Left lung (tissue), 10 donors: ENCODE data around the gene CAB39. TPM values are rescaled to one million over a fixed set of nuclear protein-coding genes. Genes with fewer than 3 reads are reported as not detected.
"Not testable (repeated sequence)": the region's sequence is repeated elsewhere in the genome, so short reads cannot be mapped to it uniquely, and the experiment has no call there.

Experiments
- ATAC-seq: fragments of 200-7000 bp; cut with Tn5 transposase; one replicate; pipeline ENCODE4 v1.9.1; 2020; ENCODE audit warnings: moderate library complexity
- DNase-seq, 4 donors: peaks; one replicate each; pipeline ENCODE4 v3.0.0-alpha.2; 2013 to 2020
- H3K27ac ChIP-seq, 2 donors: fragments of 200-600 bp; sonication (generic) in 1 of 2; one replicate each; pipeline versions ENCODE4 v1.5.0 to v1.8.0; 2020 to 2021
- H3K27me3 ChIP-seq, 2 donors: fragments of 200-600 bp; sonication (generic) in 1 of 2; one replicate each; pipeline versions ENCODE4 v1.5.0 to v1.8.0; 2020 to 2021
- H3K36me3 ChIP-seq, 2 donors: fragments of 200-600 bp; sonication (generic) in 1 of 2; one replicate each; pipeline versions ENCODE4 v1.5.0 to v1.8.0; 2020 to 2021
- H3K4me1 ChIP-seq, 2 donors: fragments of 200-600 bp; one replicate each; pipeline ENCODE4 v1.8.0; 2021
- H3K4me3 ChIP-seq, 2 donors: fragments of 200-600 bp; sonication (generic) in 1 of 2; one replicate each; pipeline versions ENCODE4 v1.5.0 to v1.8.0; 2020 to 2021; ENCODE audit warnings: mild to moderate bottlenecking in 1 of 2
- H3K9me3 ChIP-seq, 2 donors: fragments of 200-600 bp; sonication (generic) in 1 of 2; one replicate each; pipeline versions ENCODE4 v1.5.0 to v1.8.0; 2020 to 2021
- CTCF ChIP-seq, 2 donors: fragments of 200-600 bp; sonication (generic) in 1 of 2; IDR thresholded peaks; one replicate each; pipeline versions ENCODE4 v1.5.0 to v1.8.0; 2021; ENCODE audit warnings: antibody characterized with exemption in 2 of 2
- intact Hi-C, 2 donors: fragments of 100-400 bp; cut with DNase I; formaldehyde crosslinking; loops; one replicate each; pipeline versions ENCODE4 v1.11.2 to v1.14.2; 2022
- polyA plus RNA-seq, 6 donors: library from polyadenylated mRNA; unstranded; fragments of 120-200 nt; gene quantifications; one replicate each; pipeline ENCODE4 v1.2.1, GENCODE V29; 2013; ENCODE audit not compliant: insufficient read length in 6 of 6
- total RNA-seq, 2 donors: library from RNA; stranded (reverse); fragmentation: NEBNext Ultra II Directional; extraction: Animal tissue kit (Norgen Biotek cat#: 25700); gene quantifications; one replicate each; pipeline ENCODE4 v1.2.1, GENCODE V29; 2021
- donor health status: DM: no; HTN: yes; CAD: no.
- donor health status: DM: no; HTN: no; CAD: no.

CAB39 gene
- total and polyA plus RNA-seq, 8 donors, result 52.9 to 86.5 (median 63.3) TPM

GRCh38 chr2:230695551-230695950 is 17.1 kb upstream of the CAB39 start:
- H3K4me1 ChIP-seq, result peaks cover 0 to 11% of the 10 kb centered on the region in 2 donors
- no peak for TF ChIP-seq CTCF (IDR thresholded peaks at IDR 0.05)
- no peaks in the 10 kb centered on the region for H3K36me3 ChIP-seq
- ATAC-seq (no peak), DNase-seq (peak in 1 of 4 donors; percentile 16)
- no peak overlapping the region for H3K27ac ChIP-seq
- intact Hi-C loops, result no loop called here
- H3K27me3 ChIP-seq, result no peaks in the 10 kb centered on the region
- H3K9me3 ChIP-seq, result no peaks in the 10 kb centered on the region
- no peak overlapping the region for H3K4me3 ChIP-seq

- Histone ChIP-seq H3K4me1 (peaks cover 0 to 15% of the 10 kb centered on the region in 2 donors), H3K27me3 (no peaks in the 10 kb centered on the region), H3K36me3 (no peaks in the 10 kb centered on the region), H3K9me3 (no peaks in the 10 kb centered on the region), H3K4me3 (no peak overlapping the region), H3K27ac (no peak overlapping the region)
- ATAC-seq (no peak), DNase-seq (no peak)
- intact Hi-C loops, result no loop called here
- TF ChIP-seq CTCF (IDR thresholded peaks at IDR 0.05), result no peak
Observed at GRCh38 chr2:230696670-230697069, 16.0 kb upstream of the CAB39 start.

- H3K36me3 ChIP-seq, result no peaks in the 10 kb centered on the region
- intact Hi-C loops, result no loop called here
- H3K4me3 ChIP-seq, result no peak overlapping the region
- H3K9me3 ChIP-seq, result no peaks in the 10 kb centered on the region
- H3K4me1 ChIP-seq, result peaks cover 0 to 15% of the 10 kb centered on the region in 2 donors
- H3K27me3 ChIP-seq, result no peaks in the 10 kb centered on the region
- ATAC-seq (no peak), DNase-seq (no peak)
- TF ChIP-seq CTCF (IDR thresholded peaks at IDR 0.05), result no peak
- H3K27ac ChIP-seq, result no peak overlapping the region
Observed at GRCh38 chr2:230697676-230698075, 15.0 kb upstream of the CAB39 start.

GRCh38 chr2:230698753-230699152 is 13.9 kb upstream of the CAB39 start:
- H3K27ac ChIP-seq, ATAC-seq, H3K36me3 ChIP-seq, DNase-seq, H3K27me3 ChIP-seq, intact Hi-C loops, H3K9me3 ChIP-seq, H3K4me3 ChIP-seq: not testable (repeated sequence)
- peaks cover 0 to 15% of the 10 kb centered on the region in 2 donors for H3K4me1 ChIP-seq

- Histone ChIP-seq H3K4me1 (peaks cover 0 to 15% of the 10 kb centered on the region in 2 donors), H3K27ac (peak overlapping the region in 1 of 2 donors; percentile 78), H3K36me3 (no peaks in the 10 kb centered on the region), H3K27me3 (no peaks in the 10 kb centered on the region), H3K9me3 (no peaks in the 10 kb centered on the region), H3K4me3 (no peak overlapping the region)
- peak; percentile 53 for ATAC-seq
- no peak for DNase-seq
- intact Hi-C loops, result no loop called here
- TF ChIP-seq CTCF (IDR thresholded peaks at IDR 0.05), result no peak
Observed at GRCh38 chr2:230700447-230700846, 12.2 kb upstream of the CAB39 start.

GRCh38 chr2:230701308-230701707 is 11.3 kb upstream of the CAB39 start:
- no peak for DNase-seq
- H3K4me3 ChIP-seq, result no peak overlapping the region
- H3K36me3 ChIP-seq, result no peaks in the 10 kb centered on the region
- H3K4me1 ChIP-seq, result peaks cover 0 to 15% of the 10 kb centered on the region in 2 donors
- no peak for ATAC-seq
- intact Hi-C loops, result no loop called here
- peak overlapping the region in 1 of 2 donors; percentile 78 for H3K27ac ChIP-seq
- no peak for TF ChIP-seq CTCF (IDR thresholded peaks at IDR 0.05)
- H3K9me3 ChIP-seq, result no peaks in the 10 kb centered on the region
- no peaks in the 10 kb centered on the region for H3K27me3 ChIP-seq

- H3K36me3 ChIP-seq, H3K27me3 ChIP-seq, H3K4me3 ChIP-seq, DNase-seq, H3K9me3 ChIP-seq, ATAC-seq, H3K27ac ChIP-seq, intact Hi-C loops: not testable (repeated sequence)
- H3K4me1 ChIP-seq, result peaks cover 0 to 25% of the 10 kb centered on the region in 2 donors
Observed at GRCh38 chr2:230702457-230702856, 10.2 kb upstream of the CAB39 start.
